ENCODE results near the gene NOXO1. TPM values are rescaled to one million over a fixed set of nuclear protein-coding genes. Genes with fewer than 3 reads are reported as not detected.

Gene NOXO1
- total RNA-seq, 2 experiments from 2014 or later = 0.31 TPM; not detected in 1

DNA sequence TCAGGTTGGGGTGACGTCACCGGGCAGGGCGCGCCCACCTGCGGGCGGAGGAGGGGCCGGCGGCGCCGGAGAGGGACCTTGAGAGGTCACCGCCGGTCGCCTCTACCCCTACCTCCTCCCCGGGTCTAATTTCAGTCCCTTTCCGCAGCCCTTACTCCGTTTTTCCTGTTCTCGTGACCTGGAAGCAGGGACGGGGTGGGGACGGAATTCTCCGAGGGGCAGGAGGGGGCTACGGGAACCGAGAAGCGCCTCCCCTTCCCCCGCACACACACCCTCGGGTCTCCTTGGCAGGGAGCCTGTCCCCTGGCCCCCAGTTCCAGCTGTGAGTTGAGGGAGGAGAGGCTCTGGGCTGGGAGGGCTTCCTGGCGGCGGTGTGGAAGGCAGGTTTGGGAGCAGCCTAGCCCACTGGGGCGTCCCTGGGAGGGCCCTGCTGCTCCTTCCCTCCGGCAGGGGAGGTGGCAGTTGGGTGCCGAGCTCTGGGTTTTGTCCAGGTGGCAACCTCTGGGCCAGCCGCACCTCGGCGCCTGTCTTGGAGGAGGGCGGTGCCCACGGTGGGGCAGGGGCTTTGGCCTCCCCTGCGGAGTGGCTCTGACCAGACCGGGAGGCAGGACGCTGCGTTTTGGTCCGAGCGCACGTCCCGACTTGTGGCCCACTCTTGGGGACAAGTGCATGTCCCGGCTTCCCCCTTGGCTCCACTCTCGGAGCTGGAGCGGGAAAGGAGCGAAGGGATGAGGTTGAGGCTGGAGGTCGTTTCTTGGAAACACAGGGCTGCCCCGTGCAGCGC is 9.3 kb upstream of the NOXO1 start:
- Mint-ChIP-seq H3K27ac (peak overlapping the region; percentile 76), H3K9me3 (no peaks in the 10 kb centered on the region), H3K4me1 (ENCODE audit: low read depth) (peaks cover 12% of the 10 kb centered on the region), H3K4me3 (peak overlapping the region; percentile 71), H3K27me3 (peaks cover 18% of the 10 kb centered on the region), H3K36me3 (ENCODE audit: low read depth) (peaks cover 18% of the 10 kb centered on the region)
- ChIA-PET POLR2A (interaction anchor here (0.6 to 29.2 kb wide), 8 partner anchors 9 to 225 kb away, joined by 3 to 505 read pairs (median 4); partner anchors contain the start of genes NDUFB10, NOXO1, PGP and RNF151), CTCF (interaction anchor here (0.7 kb wide), 1 partner anchor 14 kb away, joined by 3 read pairs; no protein-coding TSS in a partner anchor)
- TF ChIP-seq, protein P1, sequence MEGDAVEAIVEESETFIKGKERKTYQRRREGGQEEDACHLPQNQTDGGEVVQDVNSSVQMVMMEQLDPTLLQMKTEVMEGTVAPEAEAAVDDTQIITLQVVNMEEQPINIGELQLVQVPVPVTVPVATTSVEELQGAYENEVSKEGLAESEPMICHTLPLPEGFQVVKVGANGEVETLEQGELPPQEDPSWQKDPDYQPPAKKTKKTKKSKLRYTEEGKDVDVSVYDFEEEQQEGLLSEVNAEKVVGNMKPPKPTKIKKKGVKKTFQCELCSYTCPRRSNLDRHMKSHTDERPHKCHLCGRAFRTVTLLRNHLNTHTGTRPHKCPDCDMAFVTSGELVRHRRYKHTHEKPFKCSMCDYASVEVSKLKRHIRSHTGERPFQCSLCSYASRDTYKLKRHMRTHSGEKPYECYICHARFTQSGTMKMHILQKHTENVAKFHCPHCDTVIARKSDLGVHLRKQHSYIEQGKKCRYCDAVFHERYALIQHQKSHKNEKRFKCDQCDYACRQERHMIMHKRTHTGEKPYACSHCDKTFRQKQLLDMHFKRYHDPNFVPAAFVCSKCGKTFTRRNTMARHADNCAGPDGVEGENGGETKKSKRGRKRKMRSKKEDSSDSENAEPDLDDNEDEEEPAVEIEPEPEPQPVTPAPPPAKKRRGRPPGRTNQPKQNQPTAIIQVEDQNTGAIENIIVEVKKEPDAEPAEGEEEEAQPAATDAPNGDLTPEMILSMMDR (IDR thresholded peaks at IDR 0.05) = no peak
- DNase-seq (peak; percentile 69), ATAC-seq (peak; percentile 6)
- intact Hi-C loops (cut with micrococcal nuclease) = no loop called here

DNA sequence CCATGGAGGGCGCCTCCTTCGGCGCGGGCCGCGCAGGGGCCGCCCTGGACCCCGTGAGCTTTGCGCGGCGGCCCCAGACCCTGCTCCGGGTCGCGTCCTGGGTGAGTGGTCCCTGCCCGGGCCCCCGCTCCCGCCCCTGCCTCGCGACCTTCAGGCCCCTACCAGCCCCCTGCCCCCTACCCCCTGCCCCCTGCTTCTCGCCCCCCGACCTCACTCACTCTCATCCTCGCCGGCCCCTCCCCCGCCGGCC is 8.8 kb upstream of the NOXO1 start:
- peaks cover 16% of the 10 kb centered on the region for H3K36me3 Mint-ChIP-seq (ENCODE audit: low read depth)
- ATAC-seq (no peak), DNase-seq (no peak)
- POLR2A ChIA-PET = interaction anchor here (0.8 to 29.2 kb wide), 6 partner anchors 9 to 164 kb away, joined by 3 to 505 read pairs (median 10); partner anchors contain the start of genes NDUFB10, NOXO1, RNF151 and RPS2
- H3K9me3 Mint-ChIP-seq = no peaks in the 10 kb centered on the region
- CTCF ChIA-PET = interaction anchor here (0.7 kb wide), 1 partner anchor 14 kb away, joined by 3 read pairs; no protein-coding TSS in a partner anchor
- TF ChIP-seq, protein P1 (IDR thresholded peaks at IDR 0.05) = no peak
- no peak overlapping the region for H3K4me3 Mint-ChIP-seq
- H3K27me3 Mint-ChIP-seq = peaks cover 18% of the 10 kb centered on the region
- intact Hi-C loops (cut with micrococcal nuclease) = no loop called here
- peaks cover 16% of the 10 kb centered on the region for H3K4me1 Mint-ChIP-seq (ENCODE audit: low read depth)
- H3K27ac Mint-ChIP-seq = no peak overlapping the region

DNA sequence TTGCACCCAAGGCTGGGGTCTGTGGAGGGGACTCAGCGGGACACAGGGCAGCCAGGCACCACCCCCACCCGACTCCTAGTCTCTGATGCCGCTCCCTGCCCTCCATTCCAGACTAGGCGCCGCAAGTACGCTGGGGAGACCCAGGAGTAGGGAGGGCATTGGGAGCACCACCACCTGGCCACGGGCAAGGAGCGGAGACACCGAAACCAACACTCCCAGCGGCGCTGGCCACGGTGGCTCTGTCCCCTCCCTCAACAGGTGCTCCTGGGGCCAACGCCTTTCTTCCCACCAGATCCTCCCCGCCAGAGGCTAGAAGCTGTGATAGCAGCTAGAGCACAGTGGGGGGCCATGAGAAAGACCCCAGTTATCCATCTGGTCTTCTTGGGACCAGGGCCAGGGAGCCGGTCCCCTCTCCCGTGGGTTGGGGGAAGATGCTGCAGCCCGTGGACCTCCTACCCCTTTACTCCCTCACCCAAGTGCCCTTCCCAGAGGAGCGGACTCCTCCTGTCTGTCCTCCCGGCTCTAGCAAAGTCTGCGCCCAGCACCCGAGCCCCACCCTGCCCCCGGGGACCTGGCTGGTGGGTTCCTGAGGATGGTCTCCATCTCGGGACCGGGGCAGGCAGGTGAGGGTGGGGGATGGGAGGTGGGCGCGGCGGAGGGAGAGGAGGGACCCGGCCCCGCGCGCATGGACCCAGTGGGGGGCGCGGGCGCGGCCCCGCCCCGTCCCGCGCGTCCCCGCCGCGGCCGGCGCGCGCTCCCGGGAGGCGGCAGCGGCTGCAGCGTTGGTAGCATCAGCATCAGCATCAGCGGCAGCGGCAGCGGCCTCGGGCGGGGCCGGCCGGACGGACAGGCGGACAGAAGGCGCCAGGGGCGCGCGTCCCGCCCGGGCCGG is 8.2 kb upstream of the NOXO1 start, which contains the start of gene SYNGR3:
TSS of gene SYNGR3 (plus strand) at position 762 of the 892 bp plus-strand sequence. CDS start 133 bp downstream, outside the sequence.
- DNase-seq (peak; percentile 36), ATAC-seq (no peak)
- TF ChIP-seq, protein P1 (IDR thresholded peaks at IDR 0.05) = no peak
- intact Hi-C loops (cut with micrococcal nuclease) = no loop called here
- Mint-ChIP-seq H3K36me3 (ENCODE audit: low read depth) (peaks cover 16% of the 10 kb centered on the region), H3K27me3 (peaks cover 18% of the 10 kb centered on the region), H3K9me3 (no peaks in the 10 kb centered on the region), H3K4me3 (peak within 1 kb of the TSS; percentile 71), H3K4me1 (ENCODE audit: low read depth) (peaks cover 20% of the 10 kb centered on the region), H3K27ac (peak within 1 kb of the TSS; percentile 76)
- ChIA-PET CTCF (no interaction called here), POLR2A (interaction anchor here (0.8 to 29.2 kb wide), 7 partner anchors 8 to 164 kb away, joined by 3 to 505 read pairs (median 14); partner anchors contain the start of genes NDUFB10, NOXO1, RNF151 and RPS2)

DNA sequence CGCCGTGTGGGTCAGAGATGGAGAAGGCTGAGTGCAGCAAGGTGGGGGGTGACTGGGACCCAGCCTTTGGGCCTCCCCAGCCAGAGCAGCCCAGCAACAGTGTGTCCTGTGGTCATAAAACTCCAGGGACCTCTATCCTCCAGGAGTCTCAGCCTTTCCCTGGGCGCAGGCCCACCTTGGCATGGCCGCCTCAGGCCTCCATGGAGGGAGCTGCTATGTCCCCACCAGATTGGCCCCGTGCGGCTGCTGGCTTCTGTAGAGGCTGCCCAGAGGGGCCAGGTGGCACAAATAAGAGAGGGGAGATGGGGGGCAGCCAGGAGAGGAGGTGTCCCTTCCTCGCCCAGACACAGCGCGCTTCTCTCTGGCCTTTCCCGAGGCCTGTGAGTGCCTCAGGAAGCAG is 5.9 kb upstream of the NOXO1 start:
- TF ChIP-seq, protein P1 (IDR thresholded peaks at IDR 0.05) = no peak
- CTCF ChIA-PET = interaction anchor here (1.0 kb wide), 1 partner anchor 17 kb away, joined by 3 read pairs; no protein-coding TSS in a partner anchor

More for the DNA sequence above, 5.9 kb upstream of the NOXO1 start:
- no peak for DNase-seq
- Mint-ChIP-seq H3K4me1 (ENCODE audit: low read depth) (peaks cover 20% of the 10 kb centered on the region), H3K27me3 (peaks cover 29% of the 10 kb centered on the region), H3K9me3 (no peaks in the 10 kb centered on the region), H3K36me3 (ENCODE audit: low read depth) (peaks cover 16% of the 10 kb centered on the region), H3K27ac (no peak overlapping the region), H3K4me3 (no peak overlapping the region)
- POLR2A ChIA-PET = interaction anchor here (1.3 to 29.2 kb wide), 4 partner anchors 11 to 166 kb away, joined by 3 to 505 read pairs (median 44); partner anchors contain the start of genes NDUFB10, RNF151, RPS2 and TBL3
- ATAC-seq = no peak
- intact Hi-C loops (cut with micrococcal nuclease) = no loop called here

All from activated CD8-positive, alpha-beta T cell treated with anti-CD3 and anti-CD28 coated beads for 36 hours (primary cell).